Fibroblast of mammary gland (primary cell): Measurements from ENCODE around the gene ARL3.

ENCODE experiments used
- DNase-seq: peaks from one replicate; pipeline ENCODE4 v3.0.0-alpha.2; 2010; ENCODE audit warnings: low read depth
- H3K4me3 ChIP-seq: 2 replicates; pipeline ENCODE4 v1.5.1; 2011; ENCODE audit warnings: low read depth, mild to moderate bottlenecking, low read length, moderate library complexity; ENCODE audit not compliant: control insufficient read depth
- CTCF ChIP-seq: conservative IDR thresholded peaks from 2 replicates; pipeline ENCODE4 v1.5.1; 2011; ENCODE audit warnings: low read depth, low read length, inconsistent platforms; ENCODE audit not compliant: control insufficient read depth, insufficient read depth

ARL3 gene

GRCh38 chr10:102691285-102692066 lies 22.7 kb downstream of the ARL3 start:
- H3K4me3 ChIP-seq, result no peak overlapping the region
- DNase-seq, result no peak
- TF ChIP-seq CTCF, result no peak

- no peak for DNase-seq
- no peak overlapping the region for H3K4me3 ChIP-seq
- TF ChIP-seq CTCF, result no peak
These were observed 30.5 kb downstream of the ARL3 start for GRCh38 chr10:102683736-102684135.

GRCh38 chr10:102682981-102683380 lies 31.2 kb downstream of the ARL3 start:
- H3K4me3 ChIP-seq, result no peak overlapping the region
- no peak for DNase-seq
- TF ChIP-seq CTCF, result no peak

GRCh38 chr10:102682416-102682815 lies 31.8 kb downstream of the ARL3 start:
- no peak for DNase-seq
- no peak overlapping the region for H3K4me3 ChIP-seq
- TF ChIP-seq CTCF, result no peak

- H3K4me3 ChIP-seq, result no peak overlapping the region
- no peak for DNase-seq
- no peak for TF ChIP-seq CTCF
These were observed 32.5 kb downstream of the ARL3 start for GRCh38 chr10:102681696-102682095.

GRCh38 chr10:102679596-102679995 lies 34.6 kb downstream of the ARL3 start:
- TF ChIP-seq CTCF, result no peak
- no peak overlapping the region for H3K4me3 ChIP-seq
- DNase-seq, result no peak

GRCh38 chr10:102678842-102679289 lies 35.3 kb downstream of the ARL3 start:
- DNase-seq, result peak; percentile 42
- peak; percentile 66 for TF ChIP-seq CTCF
- no peak overlapping the region for H3K4me3 ChIP-seq
